Ishikawa (cell line): ENCODE results near the gene TRAK2.

Source experiments
- CEBPB ChIP-seq: IDR thresholded peaks from 2 replicates; pipeline ENCODE4 v1.6.1; 2012
- EP300 ChIP-seq: IDR thresholded peaks from 2 replicates; pipeline ENCODE4 v1.6.1; 2012; ENCODE audit warnings: borderline replicate concordance
- NFIC ChIP-seq: IDR thresholded peaks from 2 replicates; pipeline ENCODE4 v1.6.1; 2012
- RAD21 ChIP-seq: IDR thresholded peaks from 2 replicates; pipeline ENCODE4 v1.6.1; 2012; ENCODE audit warnings: low read depth
- TF ChIP-seq, protein P1 (sequence below): IDR thresholded peaks from 2 replicates; pipeline ENCODE4 v1.6.1; 2012

DNA sequence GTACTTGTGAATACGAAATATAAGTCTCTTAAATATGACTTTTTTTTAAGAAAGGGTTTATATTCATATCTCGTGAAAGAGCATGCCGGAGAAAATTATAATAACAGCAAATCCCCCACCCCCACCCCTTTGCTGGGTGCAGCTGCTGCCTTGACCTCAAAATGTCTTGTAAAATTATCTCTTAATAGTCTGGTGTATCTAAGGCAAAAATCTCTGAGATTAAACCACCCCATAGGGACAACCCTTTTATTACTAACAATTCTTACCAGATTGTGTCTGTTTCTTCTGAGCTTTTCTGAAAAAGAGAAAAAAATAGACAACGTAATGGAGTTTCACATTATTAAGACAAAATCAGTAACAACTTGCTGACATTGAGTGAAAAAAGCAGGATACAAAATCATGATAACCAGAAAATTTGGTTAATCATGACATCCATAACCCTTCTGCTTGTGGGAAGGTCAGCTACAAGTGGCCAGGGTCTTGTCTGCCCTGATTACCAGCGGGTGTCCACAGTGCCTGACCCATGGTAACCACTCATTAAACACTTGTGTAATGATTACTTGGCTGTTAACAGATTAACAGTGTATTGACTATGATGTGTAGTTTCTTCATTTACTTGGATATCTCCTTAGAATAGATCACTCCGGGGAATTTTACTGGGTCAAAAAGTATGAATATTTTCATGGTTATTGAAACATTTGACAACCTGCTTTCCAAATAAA, 1.8 kb upstream of the TRAK2 start:
- TF ChIP-seq, protein P1, sequence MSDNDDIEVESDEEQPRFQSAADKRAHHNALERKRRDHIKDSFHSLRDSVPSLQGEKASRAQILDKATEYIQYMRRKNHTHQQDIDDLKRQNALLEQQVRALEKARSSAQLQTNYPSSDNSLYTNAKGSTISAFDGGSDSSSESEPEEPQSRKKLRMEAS = no peak
- TF ChIP-seq NFIC (no peak), CEBPB (no peak), RAD21 (no peak), EP300 (no peak)
